Neural progenitor cell (in vitro differentiated cells): ENCODE results near the gene CUEDC1.

Source experiments
- CTCF ChIP-seq: fragments of 200-600 bp; sonication (generic); IDR thresholded peaks from 2 replicates; pipeline ENCODE4 v1.5.1; 2017; ENCODE audit warnings: antibody characterized with exemption, mild to moderate bottlenecking
- EZH2 ChIP-seq: fragments of 200-600 bp; sonication (generic); IDR thresholded peaks from 2 replicates; pipeline ENCODE4 v1.6.1; 2017; ENCODE audit warnings: antibody characterized with exemption, mild to moderate bottlenecking, moderate library complexity

- TF ChIP-seq CTCF = no peak
- no peak for TF ChIP-seq EZH2
These were observed 34.8 kb upstream of the CUEDC1 start for GRCh38 chr17:57990037-57990436.
